Sigmoid colon (tissue), 7 donors: ENCODE results near the gene PARP8. TPM values are rescaled to one million over a fixed set of nuclear protein-coding genes. Genes with fewer than 3 reads are reported as not detected.

Experiments used
- DNase-seq: peaks from one replicate; pipeline ENCODE4 v3.0.0-alpha.2; 2019
- H3K27ac ChIP-seq, 4 donors: fragments of 200-600 bp; sonication (generic); one replicate each; pipeline ENCODE4 v1.5.1; 2016 to 2019; ENCODE audit warnings: mild to moderate bottlenecking in 1 of 4
- H3K27me3 ChIP-seq, 3 donors: fragments of 200-600 bp; sonication (generic); one replicate each; pipeline ENCODE4 v1.5.1; 2019; ENCODE audit warnings: mild to moderate bottlenecking in 1 of 3
- H3K36me3 ChIP-seq, 4 donors: fragments of 200-600 bp; sonication (generic); one replicate each; pipeline ENCODE4 v1.5.1; 2016 to 2019
- H3K4me1 ChIP-seq, 4 donors: fragments of 200-600 bp; sonication (generic); one replicate each; pipeline ENCODE4 v1.5.1; 2017 to 2019
- H3K4me3 ChIP-seq, 4 donors: fragments of 200-600 bp; sonication (generic); one replicate each; pipeline ENCODE4 v1.5.1; 2017 to 2019; ENCODE audit warnings: mild to moderate bottlenecking in 2 of 4, moderate library complexity in 1 of 4
- H3K9me3 ChIP-seq, 4 donors: fragments of 200-600 bp in 3 of 4; sonication (generic) in 3 of 4; one replicate each; pipeline versions ENCODE4 v1.5.1 to v1.6.1; 2013 to 2019
- CTCF ChIP-seq, 4 experiments: fragments of 450-650 bp in 3 of 4; fragments of 200-600 bp in 1 of 4; IDR thresholded peaks; one replicate each; pipeline ENCODE4 v1.5.1; 2016 to 2019; ENCODE audit warnings: antibody characterized with exemption in 4 of 4, mild to moderate bottlenecking in 3 of 4, moderate library complexity in 2 of 4
- EP300 ChIP-seq, 4 donors: sonication (generic); formaldehyde crosslinking; IDR thresholded peaks; one replicate each; pipeline ENCODE4 v1.6.1; 2017; ENCODE audit warnings: antibody characterized with exemption in 4 of 4
- POLR2A ChIP-seq, 2 donors: fragments of 450-650 bp; IDR thresholded peaks; one replicate each; pipeline ENCODE4 v1.6.1; 2016; ENCODE audit warnings: antibody characterized with exemption in 2 of 2, mild to moderate bottlenecking in 2 of 2, moderate library complexity in 2 of 2
- POLR2AphosphoS5 ChIP-seq, 4 donors: sonication (generic); formaldehyde crosslinking; IDR thresholded peaks; one replicate each; pipeline ENCODE4 v1.6.1; 2017; ENCODE audit warnings: antibody characterized with exemption in 4 of 4
- WGBS, 2 donors: extraction: QIAGEN DNeasy Blood & Tissue Kit; methylation state at CpG; one replicate each; pipeline ENCODE4 v1.1.7; 2013; 5-methylcytosine and 5-hydroxymethylcytosine counted together
- intact Hi-C: fragments of 100-400 bp; cut with DNase I; formaldehyde crosslinking; loops from one replicate; pipeline ENCODE4 v1.15.1; 2023
- polyA plus RNA-seq, 3 donors: library from polyadenylated mRNA; stranded (reverse); fragments of 200-250 nt; gene quantifications; one replicate each; pipeline ENCODE4 v1.2.3, GENCODE V29; 2013
- total RNA-seq, 4 donors: library from RNA; depleted of rRNA; stranded (reverse); fragments of >200 nt; gene quantifications; one replicate each; pipeline ENCODE4 v1.1.0, GENCODE V29; 2016
- donor health status: healthy with polysubstance abuse.
- donor health status: Bipolar disorder and iron deficiency.
- donor health status: healthy.

The PARP8 gene
- total and polyA plus RNA-seq, 7 donors, result 1.8 to 26.9 (median 13.3) TPM

- Histone ChIP-seq H3K27ac (no peak overlapping the region), H3K4me3 (no peak overlapping the region), H3K4me1 (no peaks in the 10 kb centered on the region), H3K9me3 (no peaks in the 10 kb centered on the region), H3K27me3 (no peaks in the 10 kb centered on the region), H3K36me3 (no peaks in the 10 kb centered on the region)
- WGBS, 2 donors, result 73 to 82% methylated on average over 9 of the region's 9 CpGs
- TF ChIP-seq EP300 (IDR thresholded peaks at IDR 0.05), result no peak
- TF ChIP-seq CTCF (IDR thresholded peaks at IDR 0.05), result no peak
- no peak for TF ChIP-seq POLR2A (IDR thresholded peaks at IDR 0.05)
- TF ChIP-seq POLR2AphosphoS5 (IDR thresholded peaks at IDR 0.05), result no peak
- intact Hi-C loops, result no loop called here
- no peak for DNase-seq
These were observed 36.4 kb downstream of the PARP8 start for GRCh38 chr5:50702615-50703366.

GRCh38 chr5:50703367-50703666 is 36.9 kb downstream of the PARP8 start:
- H3K4me1 ChIP-seq, result no peaks in the 10 kb centered on the region
- 94 to 96% methylated on average over 1 of the region's 1 CpG for WGBS, 2 donors
- intact Hi-C loops, result no loop called here

GRCh38 chr5:50704730-50705129 is 38.3 kb downstream of the PARP8 start:
- Histone ChIP-seq H3K4me3 (no peak overlapping the region), H3K9me3 (no peaks in the 10 kb centered on the region), H3K36me3 (no peaks in the 10 kb centered on the region), H3K27me3 (no peaks in the 10 kb centered on the region), H3K4me1 (no peaks in the 10 kb centered on the region), H3K27ac (no peak overlapping the region)
- no peak for TF ChIP-seq POLR2A (IDR thresholded peaks at IDR 0.05)
- TF ChIP-seq CTCF (IDR thresholded peaks at IDR 0.05), result no peak
- TF ChIP-seq EP300 (IDR thresholded peaks at IDR 0.05), result no peak
- TF ChIP-seq POLR2AphosphoS5 (IDR thresholded peaks at IDR 0.05), result no peak
- intact Hi-C loops, result no loop called here
- DNase-seq, result no peak
- 70 to 87% methylated on average over 3 of the region's 3 CpGs for WGBS, 2 donors

More at GRCh38 chr5:50703367-50703666, 36.9 kb downstream of the PARP8 start:
- Histone ChIP-seq H3K27ac (no peak overlapping the region), H3K9me3 (no peaks in the 10 kb centered on the region), H3K27me3 (no peaks in the 10 kb centered on the region), H3K4me3 (no peak overlapping the region), H3K36me3 (no peaks in the 10 kb centered on the region)
- DNase-seq, result no peak
- TF ChIP-seq EP300 (IDR thresholded peaks at IDR 0.05) (no peak), POLR2AphosphoS5 (IDR thresholded peaks at IDR 0.05) (no peak), POLR2A (IDR thresholded peaks at IDR 0.05) (no peak), CTCF (IDR thresholded peaks at IDR 0.05) (no peak)

GRCh38 chr5:50709471-50709870 is 43.0 kb downstream of the PARP8 start:
- 55 to 72% methylated on average over 1 of the region's 1 CpG for WGBS, 2 donors
- TF ChIP-seq POLR2A (IDR thresholded peaks at IDR 0.05), result no peak
- TF ChIP-seq POLR2AphosphoS5 (IDR thresholded peaks at IDR 0.05), result no peak
- no peak for TF ChIP-seq EP300 (IDR thresholded peaks at IDR 0.05)
- Histone ChIP-seq H3K9me3 (no peaks in the 10 kb centered on the region), H3K4me1 (peaks cover 0 to 19% (median 0%) of the 10 kb centered on the region in 4 donors), H3K27me3 (no peaks in the 10 kb centered on the region), H3K4me3 (no peak overlapping the region), H3K27ac (no peak overlapping the region), H3K36me3 (no peaks in the 10 kb centered on the region)
- no peak for DNase-seq
- intact Hi-C loops, result no loop called here

GRCh38 chr5:50710838-50711237 is 44.4 kb downstream of the PARP8 start:
- peak overlapping the region in 1 of 4 donors; percentile 3 for H3K27ac ChIP-seq
- 16 to 18% methylated on average over 2 of the region's 2 CpGs for WGBS, 2 donors
- no peaks in the 10 kb centered on the region for H3K36me3 ChIP-seq
- H3K4me1 ChIP-seq, result peaks cover 0 to 19% (median 0%) of the 10 kb centered on the region in 4 donors
- no peaks in the 10 kb centered on the region for H3K9me3 ChIP-seq
- intact Hi-C loops, result no loop called here
- H3K27me3 ChIP-seq, result no peaks in the 10 kb centered on the region
- no peak for DNase-seq
- no peak for TF ChIP-seq CTCF (IDR thresholded peaks at IDR 0.05)
- TF ChIP-seq EP300 (IDR thresholded peaks at IDR 0.05), result no peak
- no peak for TF ChIP-seq POLR2A (IDR thresholded peaks at IDR 0.05)
- no peak for TF ChIP-seq POLR2AphosphoS5 (IDR thresholded peaks at IDR 0.05)
- peak overlapping the region in 1 of 4 donors; percentile 1 for H3K4me3 ChIP-seq
